SK-N-SH treated with all-trans-retinoic acid at 6 μM for 48 hours (cell line): ENCODE data around the gene RPS24.

Experiments
- ATAC-seq: fragments of 200-7000 bp; cut with Tn5 transposase; 3 replicates; pipeline ENCODE4 v1.9.1; 2020; ENCODE audit warnings: mild to moderate bottlenecking, moderate library complexity
- ARNTL ChIP-seq: fragments of 450-650 bp; formaldehyde crosslinking; IDR thresholded peaks from 2 replicates; pipeline ENCODE4 v1.5.0; 2020; ENCODE audit warnings: low read depth, mild to moderate bottlenecking, moderate library complexity, borderline replicate concordance
- BACH2 ChIP-seq: fragments of 250-450 bp; sonication (Bioruptor Pico); IDR thresholded peaks from 2 replicates; pipeline ENCODE4 v1.9.0; 2021; ENCODE audit warnings: mild to moderate bottlenecking, borderline replicate concordance
- CREB5 ChIP-seq: fragments of 250-450 bp; sonication (Bioruptor Pico); IDR thresholded peaks from 2 replicates; pipeline ENCODE4 v1.5.1; 2020; ENCODE audit warnings: low read depth, mild to moderate bottlenecking, moderate library complexity
- CSDC2 ChIP-seq: fragments of 250-450 bp; sonication (Bioruptor Pico); IDR thresholded peaks from 2 replicates; pipeline ENCODE4 v1.5.0; 2020; ENCODE audit warnings: mild to moderate bottlenecking, moderate library complexity
- CSRNP3 ChIP-seq: fragments of 250-450 bp; sonication (Bioruptor Pico); IDR thresholded peaks from 2 replicates; pipeline ENCODE4 v1.5.1; 2021; ENCODE audit warnings: mild to moderate bottlenecking, moderate library complexity
- ESRRG ChIP-seq: fragments of 250-450 bp; sonication (Bioruptor Pico); IDR thresholded peaks from 2 replicates; pipeline ENCODE4 v1.6.1; 2021; ENCODE audit warnings: mild to moderate bottlenecking
- GLIS3 ChIP-seq: fragments of 250-450 bp; sonication (Bioruptor Pico); IDR thresholded peaks from 2 replicates; pipeline ENCODE4 v1.5.0; 2020; ENCODE audit warnings: mild to moderate bottlenecking, moderate library complexity
- ISL1 ChIP-seq: fragments of 250-450 bp; sonication (Bioruptor Pico); IDR thresholded peaks from 2 replicates; pipeline ENCODE4 v2.1.2; 2022; ENCODE audit warnings: mild to moderate bottlenecking, moderate library complexity
- OSR1 ChIP-seq: fragments of 250-450 bp; sonication (Bioruptor Pico); IDR thresholded peaks from 2 replicates; pipeline ENCODE4 v1.8.0; 2022; ENCODE audit warnings: moderate library complexity, mild to moderate bottlenecking, inconsistent platforms
- PPARA ChIP-seq: fragments of 250-450 bp; sonication (Bioruptor Pico); IDR thresholded peaks from 2 replicates; pipeline ENCODE4 v1.5.0; 2020; ENCODE audit warnings: mild to moderate bottlenecking, borderline replicate concordance
- RARB ChIP-seq: fragments of 250-450 bp; sonication (Bioruptor Pico); IDR thresholded peaks from 2 replicates; pipeline ENCODE4 v1.8.0; 2021; ENCODE audit warnings: mild to moderate bottlenecking, moderate library complexity
- SNAI2 ChIP-seq: fragments of 250-450 bp; sonication (Bioruptor Pico); IDR thresholded peaks from 2 replicates; pipeline ENCODE4 v1.5.0; 2020; ENCODE audit warnings: mild to moderate bottlenecking, moderate library complexity
- TOX ChIP-seq: fragments of 250-450 bp; sonication (Bioruptor Pico); IDR thresholded peaks from 2 replicates; pipeline ENCODE4 v1.8.0; 2021; ENCODE audit warnings: mild to moderate bottlenecking, moderate library complexity, borderline replicate concordance
- TSHZ2 ChIP-seq: fragments of 250-450 bp; sonication (Bioruptor Pico); IDR thresholded peaks from 2 replicates; pipeline ENCODE4 v1.5.0; 2020; ENCODE audit warnings: mild to moderate bottlenecking, moderate library complexity
- ZC3H10 ChIP-seq: fragments of 250-450 bp; sonication (Bioruptor Pico); IDR thresholded peaks from 2 replicates; pipeline ENCODE4 v1.5.1; 2021; ENCODE audit warnings: mild to moderate bottlenecking, moderate library complexity
- ZFP3 ChIP-seq: fragments of 250-450 bp; sonication (Bioruptor Pico); IDR thresholded peaks from 2 replicates; pipeline ENCODE4 v1.5.0; 2020; ENCODE audit warnings: mild to moderate bottlenecking, moderate library complexity
- ZFP30 ChIP-seq: fragments of 450-650 bp; formaldehyde crosslinking; IDR thresholded peaks from 2 replicates; pipeline ENCODE4 v1.5.0; 2022; ENCODE audit warnings: mild to moderate bottlenecking, moderate library complexity
- ZNF565 ChIP-seq: fragments of 450-650 bp; formaldehyde crosslinking; conservative IDR thresholded peaks from 2 replicates; pipeline ENCODE4 v1.5.0; 2020; ENCODE audit warnings: low read depth, mild to moderate bottlenecking, moderate library complexity
- ZNF70 ChIP-seq: fragments of 450-650 bp; formaldehyde crosslinking; IDR thresholded peaks from 2 replicates; pipeline ENCODE4 v1.5.0; 2020; ENCODE audit warnings: mild to moderate bottlenecking, moderate library complexity
- ZNF8 ChIP-seq: fragments of 450-650 bp; formaldehyde crosslinking; IDR thresholded peaks from 2 replicates; pipeline ENCODE4 v1.5.0; 2020; ENCODE audit warnings: mild to moderate bottlenecking, moderate library complexity
- TF ChIP-seq, protein P1 (sequence below): fragments of 250-450 bp; sonication (Bioruptor Pico); IDR thresholded peaks from 2 replicates; pipeline ENCODE4 v1.8.0; 2021; ENCODE audit warnings: low read depth, mild to moderate bottlenecking, moderate library complexity, borderline replicate concordance
- TF ChIP-seq, protein P2 (sequence below): fragments of 250-450 bp; sonication (Bioruptor Pico); IDR thresholded peaks from 2 replicates; pipeline ENCODE4 v1.8.0; 2020; ENCODE audit warnings: mild to moderate bottlenecking, moderate library complexity, borderline replicate concordance

The RPS24 gene

GRCh38 chr10:78011065-78011464, 22.6 kb upstream of the RPS24 start:
- no peak for TF ChIP-seq OSR1 (CRISPR knock-in tag)
- TF ChIP-seq PPARA (CRISPR knock-in tag) = no peak
- no peak for TF ChIP-seq ZNF565 (CRISPR knock-in tag)
- TF ChIP-seq ZC3H10 (CRISPR knock-in tag) = no peak
- TF ChIP-seq RARB (CRISPR knock-in tag) = no peak
- TF ChIP-seq, all 23 proteins: peak for 0
- ATAC-seq = no peak

DNA sequence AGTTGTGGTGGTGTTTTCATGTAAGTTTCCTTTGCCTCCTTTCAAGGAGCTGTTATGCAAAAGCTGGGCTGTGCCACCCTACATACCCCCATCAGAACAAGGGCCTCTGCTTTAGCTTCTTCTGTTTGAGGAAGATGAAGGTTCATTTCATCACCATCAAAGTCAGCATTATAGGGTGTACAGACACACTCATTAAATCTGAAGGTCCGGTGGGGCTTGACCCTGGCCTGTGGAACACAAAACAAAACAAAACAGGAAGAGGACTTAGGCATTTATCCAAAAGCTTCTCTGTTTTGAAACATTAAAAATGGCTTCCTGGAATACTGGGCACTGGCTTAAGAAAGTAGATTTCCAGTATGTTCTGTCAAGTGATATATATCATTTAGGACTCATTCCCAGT, 20.1 kb upstream of the RPS24 start:
- TF ChIP-seq TSHZ2 (CRISPR knock-in tag) = no peak
- no peak for TF ChIP-seq CSDC2 (CRISPR knock-in tag)
- TF ChIP-seq ESRRG = no peak
- TF ChIP-seq, protein P1, sequence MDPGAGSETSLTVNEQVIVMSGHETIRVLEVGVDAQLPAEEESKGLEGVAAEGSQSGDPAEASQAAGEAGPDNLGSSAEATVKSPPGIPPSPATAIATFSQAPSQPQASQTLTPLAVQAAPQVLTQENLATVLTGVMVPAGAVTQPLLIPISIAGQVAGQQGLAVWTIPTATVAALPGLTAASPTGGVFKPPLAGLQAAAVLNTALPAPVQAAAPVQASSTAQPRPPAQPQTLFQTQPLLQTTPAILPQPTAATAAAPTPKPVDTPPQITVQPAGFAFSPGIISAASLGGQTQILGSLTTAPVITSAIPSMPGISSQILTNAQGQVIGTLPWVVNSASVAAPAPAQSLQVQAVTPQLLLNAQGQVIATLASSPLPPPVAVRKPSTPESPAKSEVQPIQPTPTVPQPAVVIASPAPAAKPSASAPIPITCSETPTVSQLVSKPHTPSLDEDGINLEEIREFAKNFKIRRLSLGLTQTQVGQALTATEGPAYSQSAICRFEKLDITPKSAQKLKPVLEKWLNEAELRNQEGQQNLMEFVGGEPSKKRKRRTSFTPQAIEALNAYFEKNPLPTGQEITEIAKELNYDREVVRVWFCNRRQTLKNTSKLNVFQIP = no peak
- TF ChIP-seq ARNTL = no peak
- no peak for TF ChIP-seq CREB5 (CRISPR knock-in tag)
- no peak for TF ChIP-seq ZNF565 (CRISPR knock-in tag)
- no peak for ATAC-seq

GRCh38 chr10:78015546-78015945, 18.1 kb upstream of the RPS24 start:
- ATAC-seq = no peak
- TF ChIP-seq RARB (CRISPR knock-in tag) (no peak), CSRNP3 (CRISPR knock-in tag) (no peak), ESRRG (no peak), ZFP30 (no peak), TOX (CRISPR knock-in tag) (no peak), PPARA (CRISPR knock-in tag) (no peak), OSR1 (CRISPR knock-in tag) (no peak), CSDC2 (CRISPR knock-in tag) (no peak), SNAI2 (no peak), ARNTL (no peak), ISL1 (CRISPR knock-in tag) (no peak), GLIS3 (CRISPR knock-in tag) (no peak), ZFP3 (CRISPR knock-in tag) (no peak), CREB5 (CRISPR knock-in tag) (no peak), ZC3H10 (CRISPR knock-in tag) (no peak), ZNF8 (CRISPR knock-in tag) (no peak), TSHZ2 (CRISPR knock-in tag) (no peak), BACH2 (CRISPR knock-in tag) (no peak), ZNF70 (CRISPR knock-in tag) (no peak)
- TF ChIP-seq, protein P2, sequence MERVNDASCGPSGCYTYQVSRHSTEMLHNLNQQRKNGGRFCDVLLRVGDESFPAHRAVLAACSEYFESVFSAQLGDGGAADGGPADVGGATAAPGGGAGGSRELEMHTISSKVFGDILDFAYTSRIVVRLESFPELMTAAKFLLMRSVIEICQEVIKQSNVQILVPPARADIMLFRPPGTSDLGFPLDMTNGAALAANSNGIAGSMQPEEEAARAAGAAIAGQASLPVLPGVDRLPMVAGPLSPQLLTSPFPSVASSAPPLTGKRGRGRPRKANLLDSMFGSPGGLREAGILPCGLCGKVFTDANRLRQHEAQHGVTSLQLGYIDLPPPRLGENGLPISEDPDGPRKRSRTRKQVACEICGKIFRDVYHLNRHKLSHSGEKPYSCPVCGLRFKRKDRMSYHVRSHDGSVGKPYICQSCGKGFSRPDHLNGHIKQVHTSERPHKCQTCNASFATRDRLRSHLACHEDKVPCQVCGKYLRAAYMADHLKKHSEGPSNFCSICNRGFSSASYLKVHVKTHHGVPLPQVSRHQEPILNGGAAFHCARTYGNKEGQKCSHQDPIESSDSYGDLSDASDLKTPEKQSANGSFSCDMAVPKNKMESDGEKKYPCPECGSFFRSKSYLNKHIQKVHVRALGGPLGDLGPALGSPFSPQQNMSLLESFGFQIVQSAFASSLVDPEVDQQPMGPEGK (CRISPR knock-in tag) = no peak
